IPS DF 19.7 (cell line): ENCODE results near the gene NUDC.
"Not testable (repeated sequence)": the region's sequence is repeated elsewhere in the genome, so short reads cannot be mapped to it uniquely, and the experiment has no call there.

Source experiments
- DNase-seq: peaks from one replicate; pipeline ENCODE4 v3.0.0-alpha.2; 2013; ENCODE audit warnings: low read depth, low spot score

NUDC gene

GRCh38 chr1:26921540-26922430 lies at the start of gene NUDC:
Gene NUDC (plus strand): TSS chr1:26921743. CDS start chr1:26921849, 106 bp downstream.
- peak; percentile 86 for DNase-seq

GRCh38 chr1:26873097-26873496 lies 48.4 kb upstream of the NUDC start:
- not testable (repeated sequence) for DNase-seq

- no peak for DNase-seq
Measured at GRCh38 chr1:26874896-26875295, 46.6 kb upstream of the NUDC start.

- no peak for DNase-seq
Measured at GRCh38 chr1:26877326-26877725, 44.2 kb upstream of the NUDC start.

- no peak for DNase-seq
Measured at GRCh38 chr1:26879793-26880192, 41.8 kb upstream of the NUDC start.

- not testable (repeated sequence) for DNase-seq
Measured at GRCh38 chr1:26881611-26882010, 39.9 kb upstream of the NUDC start.

- DNase-seq, result no peak
Measured at GRCh38 chr1:26882696-26883463, 38.7 kb upstream of the NUDC start.

GRCh38 chr1:26887125-26887524 lies 34.4 kb upstream of the NUDC start:
- no peak for DNase-seq

GRCh38 chr1:26888231-26888630 lies 33.3 kb upstream of the NUDC start:
- no peak for DNase-seq

GRCh38 chr1:26889551-26890466 lies 31.7 kb upstream of the NUDC start, which contains the start of gene GPN2:
Gene GPN2 (minus strand): TSS chr1:26890283. CDS start chr1:26890096, 187 bp downstream.
- peak; percentile 45 for DNase-seq

- DNase-seq, result no peak
Measured at GRCh38 chr1:26890467-26890796, 31.1 kb upstream of the NUDC start.

GRCh38 chr1:26894263-26894662 lies 27.3 kb upstream of the NUDC start:
- no peak for DNase-seq

GRCh38 chr1:26897351-26897750 lies 24.2 kb upstream of the NUDC start:
- no peak for DNase-seq

- DNase-seq, result peak; percentile 74
Measured at GRCh38 chr1:26900001-26900814, 21.3 kb upstream of the NUDC start, which contains the start of gene GPATCH3. Gene GPATCH3 (minus strand): TSS chr1:26900467. CDS start chr1:26900442, 25 bp downstream.

GRCh38 chr1:26900815-26901511 lies 20.6 kb upstream of the NUDC start:
- no peak for DNase-seq

- DNase-seq, result no peak
Measured at GRCh38 chr1:26907071-26907917, 14.2 kb upstream of the NUDC start.

GRCh38 chr1:26909951-26910342 lies 11.6 kb upstream of the NUDC start:
- DNase-seq, result no peak

GRCh38 chr1:26910343-26911160 lies 11.0 kb upstream of the NUDC start:
- no peak for DNase-seq
